Subcutaneous preadipocyte (primary cell): ENCODE data around the gene FASN. TPM values are rescaled to one million over a fixed set of nuclear protein-coding genes. Genes with fewer than 3 reads are reported as not detected.

ENCODE experiments used
- total RNA-seq: library from RNA; depleted of rRNA; stranded (reverse); fragments of >200 nt; gene quantifications from 2 replicates; pipeline ENCODE4 v1.2.3, GENCODE V29; 2012

FASN gene
- 231 and 392 TPM in 2 replicates for total RNA-seq

DNA sequence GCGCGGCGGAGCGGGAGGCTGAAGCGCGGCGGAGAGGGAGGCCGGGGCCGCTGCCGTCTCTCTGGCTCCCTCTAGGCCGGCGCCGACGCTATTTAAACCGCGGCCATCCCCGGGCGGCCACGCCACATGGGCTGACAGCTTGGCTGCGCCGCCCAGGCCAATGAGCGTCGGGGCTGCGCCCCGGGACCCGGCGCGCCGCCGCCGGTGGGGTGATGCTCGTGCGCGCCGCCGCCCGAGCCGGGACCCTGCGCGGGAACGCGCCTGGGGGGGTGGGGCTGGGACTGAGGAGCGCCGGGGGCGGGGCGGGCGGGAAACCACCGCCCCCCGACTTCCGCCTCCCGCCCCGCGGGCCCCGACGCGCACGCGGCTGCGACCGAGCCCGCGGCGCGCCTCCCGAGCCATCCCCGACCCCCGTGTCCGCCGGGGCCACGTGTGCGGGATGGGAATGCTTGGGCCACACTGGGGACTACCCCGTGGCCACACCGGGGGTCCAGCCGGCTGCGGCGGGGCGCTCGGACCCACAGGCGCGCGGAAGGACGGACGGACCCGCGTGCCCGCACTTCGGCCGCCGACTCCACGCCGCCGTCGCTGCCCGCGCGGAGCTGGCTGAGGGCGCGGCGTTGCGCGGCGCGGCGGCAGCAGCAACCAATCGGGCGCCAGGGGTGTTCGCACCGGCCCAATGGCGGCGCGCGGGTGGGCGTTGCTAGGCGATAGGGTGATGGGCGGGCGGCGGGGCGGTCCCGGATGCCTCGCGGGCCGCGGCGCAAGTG, at the start of gene FASN:
Gene FASN, minus strand, starts transcription at position 68 of the 770 bp plus-strand sequence. CDS start 1,791 bp downstream, outside the sequence.

DNA sequence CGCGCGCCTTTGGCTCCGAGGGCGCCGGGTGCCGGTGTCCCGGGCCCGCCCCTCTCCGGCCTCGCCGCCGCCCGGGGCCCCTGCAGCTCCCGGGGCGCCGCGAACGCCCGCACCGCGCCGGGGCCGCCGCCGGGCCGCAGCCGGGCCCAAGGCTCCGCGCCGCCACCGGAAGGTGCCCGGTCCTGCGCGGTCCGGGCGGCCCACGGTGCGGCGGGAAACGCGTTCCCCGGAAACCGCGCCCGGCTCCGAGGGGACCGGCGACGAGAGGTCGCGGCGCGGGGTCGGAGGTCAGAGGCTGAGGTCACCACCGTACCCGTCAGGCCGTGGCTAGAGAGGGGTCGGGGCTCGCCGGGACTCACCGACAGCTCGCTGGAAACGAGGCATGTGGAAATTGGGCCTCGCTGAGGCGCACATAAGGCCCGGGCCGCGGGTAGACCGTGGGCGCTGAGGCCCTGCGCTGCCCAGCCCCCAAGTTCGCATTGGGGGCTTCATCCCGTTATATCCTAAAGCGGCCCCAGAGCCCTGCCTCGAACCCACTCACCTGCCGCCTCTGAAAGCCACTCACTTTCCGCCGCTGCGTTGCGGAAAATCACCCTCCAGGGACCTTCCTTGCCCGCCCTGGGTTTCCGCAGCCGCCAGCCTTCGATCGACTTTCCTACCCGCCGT, 32.3 kb downstream of the FASN start, which contains the start of gene DUS1L:
Gene DUS1L, minus strand, starts transcription at position 167 of the 666 bp plus-strand sequence. CDS start 745 bp downstream, outside the sequence.

DNA sequence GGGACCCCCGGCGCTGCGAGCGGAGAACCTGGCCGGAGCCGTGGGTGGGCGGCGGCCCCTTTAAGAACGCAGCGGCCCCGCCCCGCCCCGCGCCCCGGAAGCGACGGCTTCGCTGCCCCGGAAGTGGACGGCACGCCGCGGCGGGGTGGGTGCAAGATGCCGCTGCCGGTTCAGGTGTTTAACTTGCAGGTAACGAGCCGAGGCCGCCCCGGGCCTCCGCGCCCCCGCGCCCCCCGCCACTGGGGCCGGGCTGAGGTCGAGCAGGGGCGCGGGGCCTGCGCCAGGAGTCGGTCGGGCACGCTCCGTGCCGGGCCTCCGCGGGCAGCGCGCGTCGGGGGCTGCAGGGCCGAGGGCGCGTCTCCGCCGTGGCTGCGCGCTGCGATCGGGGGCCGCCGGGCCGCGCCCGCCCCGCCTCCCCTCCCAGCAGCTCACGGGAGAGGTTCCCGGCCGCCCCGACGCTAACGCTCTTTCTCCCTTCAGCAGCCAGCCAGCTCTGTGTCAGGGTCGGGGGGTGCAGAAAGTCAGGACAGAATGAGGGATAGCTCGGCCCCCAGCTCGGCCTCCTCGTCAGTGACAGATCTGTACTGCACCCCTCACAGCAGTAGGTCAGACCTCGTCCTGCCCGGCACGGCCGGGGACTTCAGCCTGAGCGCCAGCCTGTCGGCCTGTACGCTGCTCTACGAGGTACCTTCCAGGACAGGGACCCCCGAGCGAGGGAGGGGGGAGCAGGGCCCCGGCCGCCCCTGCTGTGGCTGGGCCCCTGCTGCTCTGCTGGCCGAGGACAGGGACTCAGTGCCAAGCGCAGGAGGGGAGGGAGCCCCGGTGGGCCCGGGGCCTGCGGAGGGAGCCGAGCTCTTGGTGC, 46.0 kb downstream of the FASN start, which contains the start of the genes GPS1 and RFNG:
Gene GPS1, plus strand, starts transcription at position 123 of the 862 bp plus-strand sequence. Its CDS starts 34 bp downstream, at position 157.
Gene RFNG, minus strand, starts transcription at position 36 of the 862 bp plus-strand sequence. CDS start 45 bp downstream, outside the sequence.

DNA sequence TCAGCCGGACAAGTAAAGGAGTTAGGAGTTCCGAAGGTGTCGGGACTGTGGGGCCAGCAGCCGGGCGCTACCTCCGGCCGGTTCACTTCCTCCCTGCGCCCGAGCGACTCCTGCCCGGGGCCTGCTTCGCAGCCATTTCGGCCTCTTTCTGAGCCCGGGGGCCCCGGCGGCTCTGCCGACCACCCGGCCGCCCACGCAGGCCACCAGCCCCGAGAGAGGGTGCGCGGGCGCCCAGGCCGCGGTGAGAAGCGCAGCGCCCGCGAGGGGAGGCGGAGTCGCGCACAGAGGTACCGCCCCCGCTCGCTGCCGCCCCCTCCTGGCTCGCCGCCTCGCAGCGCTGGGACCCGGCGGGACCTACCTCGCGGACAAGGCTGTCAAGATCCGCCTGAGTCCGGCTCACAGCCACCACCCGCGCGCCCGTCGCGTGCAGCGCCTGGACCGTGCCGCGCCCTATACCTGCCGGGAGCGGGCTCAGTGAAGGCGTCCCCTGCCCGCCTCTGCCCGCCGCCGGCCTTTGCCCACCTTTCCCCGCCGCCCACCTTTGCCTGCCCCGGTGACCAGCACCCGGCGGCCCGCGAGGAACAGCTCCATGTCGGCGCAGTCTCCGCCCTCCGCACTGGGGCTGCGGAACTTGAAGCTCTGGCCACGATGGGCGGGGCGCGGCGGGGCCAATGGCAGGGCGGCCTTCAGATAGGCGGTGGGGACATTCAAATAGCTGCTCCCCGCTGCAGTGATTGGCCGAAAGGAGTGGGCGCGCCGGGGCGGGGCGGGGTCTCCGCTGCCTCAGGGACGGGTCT, 60.7 kb downstream of the FASN start, which contains the start of gene DCXR:
Gene DCXR, minus strand, starts transcription at position 606 of the 797 bp plus-strand sequence. Its CDS starts 15 bp downstream, at position 591.

DNA sequence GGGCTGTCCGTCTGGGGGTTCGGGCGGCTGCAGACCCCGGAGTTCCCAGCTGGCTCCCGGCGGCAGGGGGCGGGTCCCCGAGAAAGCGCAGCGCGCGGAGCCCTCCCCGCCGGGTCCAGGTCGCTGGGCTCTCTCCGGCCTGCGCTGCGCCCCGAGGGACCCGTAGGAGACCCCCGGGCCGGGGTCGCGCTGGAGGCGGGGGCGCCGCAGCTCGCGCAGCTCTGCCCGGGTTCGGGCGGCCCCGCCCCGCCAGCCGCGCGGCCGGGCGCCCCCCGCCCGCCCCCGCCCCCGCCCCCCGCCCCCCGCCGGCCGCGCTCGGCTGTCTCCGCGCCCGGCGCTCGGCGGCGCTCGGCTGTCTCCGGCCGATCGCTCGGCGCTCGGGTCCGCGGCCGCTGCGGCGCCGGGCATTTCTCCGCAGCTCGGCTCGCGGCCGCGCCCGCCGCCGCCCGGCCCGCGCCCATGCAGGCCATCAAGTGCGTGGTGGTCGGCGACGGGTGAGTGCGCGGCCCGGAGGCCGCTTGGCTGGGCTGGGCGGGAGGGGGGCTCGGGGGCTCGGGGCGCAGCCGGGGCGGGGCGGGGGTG, 66.6 kb downstream of the FASN start, which contains the start of gene RAC3:
Gene RAC3, plus strand, starts transcription at position 376 of the 582 bp plus-strand sequence. Its CDS starts 84 bp downstream, at position 460.

Other genes with a start within 250 kb of the FASN start
- 794 and 796 TPM in 2 replicates for gene P4HB, start 237.7 kb downstream of the FASN start, total RNA-seq
- gene ARHGDIA, start 226.9 kb downstream of the FASN start, total RNA-seq = 158 and 179 TPM in 2 replicates
- gene ALYREF, start 206.7 kb downstream of the FASN start, total RNA-seq = 145 and 149 TPM in 2 replicates
- gene ANAPC11, start 206.5 kb downstream of the FASN start, total RNA-seq = 110 and 193 TPM in 2 replicates
- under 0.01 TPM in 2 replicates for gene NPB, start 196.0 kb downstream of the FASN start, total RNA-seq
- gene PCYT2, start 186.8 kb downstream of the FASN start, total RNA-seq = 51.1 and 75.5 TPM in 2 replicates
- gene SIRT7, start 180.1 kb downstream of the FASN start, total RNA-seq = 17.6 and 22.1 TPM in 2 replicates
- gene MAFG, start 170.5 kb downstream of the FASN start, total RNA-seq = 10.3 and 13.9 TPM in 2 replicates
- 33.8 and 43.7 TPM in 2 replicates for gene PYCR1, start 160.9 kb downstream of the FASN start, total RNA-seq
- gene MYADML2, start 151.0 kb downstream of the FASN start, total RNA-seq = not detected in 2 replicates
- gene NOTUM, start 137.0 kb downstream of the FASN start, total RNA-seq = not detected in 2 replicates
- 23.1 and 25.8 TPM in 2 replicates for gene ASPSCR1, start 120.6 kb downstream of the FASN start, total RNA-seq
- 43.0 and 46.9 TPM in 2 replicates for gene CENPX, start 75.4 kb downstream of the FASN start, total RNA-seq
- 16.2 and 16.9 TPM in 2 replicates for gene LRRC45, start 74.9 kb downstream of the FASN start, total RNA-seq
- 7.8 and 16.2 TPM in 2 replicates for gene RAC3, start 66.6 kb downstream of the FASN start, total RNA-seq
- 47.7 and 62.1 TPM in 2 replicates for gene DCXR, start 60.5 kb downstream of the FASN start, total RNA-seq
- gene RFNG, start 46.4 kb downstream of the FASN start, total RNA-seq = 29.8 and 38.5 TPM in 2 replicates
- gene GPS1, start 46.3 kb downstream of the FASN start, total RNA-seq = 105 and 113 TPM in 2 replicates
- gene DUS1L, start 32.4 kb downstream of the FASN start, total RNA-seq = 56.2 and 74.1 TPM in 2 replicates
- 18.7 and 26.6 TPM in 2 replicates for gene CCDC57, start 114.6 kb upstream of the FASN start, total RNA-seq
- gene SLC16A3, start 130.8 kb upstream of the FASN start, total RNA-seq = 64.7 and 108 TPM in 2 replicates
- 37.1 and 48.5 TPM in 2 replicates for gene CSNK1D, start 175.5 kb upstream of the FASN start, total RNA-seq
- 0.39 TPM in 1 of 2 replicates, not detected in the other for gene CD7, start 219.4 kb upstream of the FASN start, total RNA-seq
- 35.4 and 60.3 TPM in 2 replicates for gene SECTM1, start 235.5 kb upstream of the FASN start, total RNA-seq